Activated naive CD4-positive, alpha-beta T cell treated with anti-CD3 and anti-CD28 coated beads, Interleukin-2, amount 50 U/mL, for 24 hours (primary cell): ENCODE measurements around the gene SERPINB8.

Experiments
- H3K27ac Mint-ChIP-seq: one replicate; pipeline ENCODE4 v1.8.0; 2021; ENCODE audit warnings: mild to moderate bottlenecking, mixed read lengths
- H3K27me3 Mint-ChIP-seq: one replicate; pipeline ENCODE4 v1.8.0; 2021; ENCODE audit warnings: mixed read lengths
- H3K36me3 Mint-ChIP-seq: one replicate; pipeline ENCODE4 v1.8.0; 2021; ENCODE audit warnings: mixed read lengths
- H3K4me1 Mint-ChIP-seq: one replicate; pipeline ENCODE4 v1.8.0; 2021; ENCODE audit warnings: mixed read lengths
- H3K4me3 Mint-ChIP-seq: one replicate; pipeline ENCODE4 v1.8.0; 2021; ENCODE audit warnings: mild to moderate bottlenecking, mixed read lengths
- H3K9me3 Mint-ChIP-seq: one replicate; pipeline ENCODE4 v1.8.0; 2021; ENCODE audit warnings: mixed read lengths

Gene SERPINB8

DNA sequence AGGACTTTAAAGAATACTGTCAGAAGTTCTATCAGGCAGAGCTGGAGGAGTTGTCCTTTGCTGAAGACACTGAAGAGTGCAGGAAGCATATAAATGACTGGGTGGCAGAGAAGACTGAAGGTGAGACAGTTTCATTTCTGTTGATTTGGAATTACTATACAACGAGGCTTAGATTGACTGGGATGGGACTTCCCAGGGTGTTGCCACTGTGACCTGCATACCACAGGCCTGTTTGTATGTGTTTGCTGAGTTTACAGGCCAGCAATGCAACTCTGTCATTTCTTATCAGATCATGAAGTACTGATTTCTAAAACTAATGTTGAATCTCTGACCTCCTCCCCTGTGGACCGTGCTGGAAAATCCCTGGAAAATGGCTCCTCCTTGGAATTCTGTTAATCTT lies 11.8 kb downstream of the SERPINB8 start:
- peaks cover 17% of the 10 kb centered on the region for H3K36me3 Mint-ChIP-seq
- no peak overlapping the region for H3K4me3 Mint-ChIP-seq
- H3K9me3 Mint-ChIP-seq, result no peaks in the 10 kb centered on the region
- H3K27ac Mint-ChIP-seq, result no peak overlapping the region
- no peaks in the 10 kb centered on the region for H3K27me3 Mint-ChIP-seq
- H3K4me1 Mint-ChIP-seq, result peaks cover 13% of the 10 kb centered on the region

DNA sequence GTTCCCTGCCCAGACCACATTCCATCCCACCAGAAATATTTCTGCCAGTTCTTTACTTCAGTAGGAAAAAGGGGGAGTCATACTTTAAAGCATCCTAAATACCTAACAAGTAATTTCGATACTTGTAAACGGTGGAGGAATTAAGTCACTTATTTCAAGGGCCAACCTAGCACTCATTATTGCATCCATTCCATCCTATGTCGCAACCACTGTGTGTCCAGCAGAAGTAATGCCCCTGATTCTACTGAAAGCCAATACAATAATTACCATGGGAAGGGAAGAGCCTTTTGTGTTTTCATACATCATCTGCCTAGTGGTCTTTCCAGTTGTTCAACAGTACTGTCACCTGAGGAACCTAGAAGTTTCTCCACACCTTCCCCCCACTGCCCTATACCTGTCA lies 12.5 kb downstream of the SERPINB8 start:
- Mint-ChIP-seq H3K27ac (no peak overlapping the region), H3K9me3 (no peaks in the 10 kb centered on the region), H3K36me3 (peaks cover 17% of the 10 kb centered on the region)

DNA sequence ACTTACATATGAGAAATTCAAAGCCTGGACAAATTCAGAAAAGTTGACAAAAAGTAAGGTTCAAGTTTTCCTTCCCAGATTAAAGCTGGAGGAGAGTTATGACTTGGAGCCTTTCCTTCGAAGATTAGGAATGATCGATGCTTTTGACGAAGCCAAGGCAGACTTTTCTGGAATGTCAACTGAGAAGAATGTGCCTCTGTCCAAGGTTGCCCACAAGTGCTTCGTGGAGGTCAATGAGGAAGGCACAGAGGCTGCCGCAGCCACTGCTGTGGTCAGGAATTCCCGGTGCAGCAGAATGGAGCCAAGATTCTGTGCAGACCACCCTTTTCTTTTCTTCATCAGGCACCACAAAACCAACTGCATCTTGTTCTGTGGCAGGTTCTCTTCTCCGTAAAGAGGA lies 17.0 kb downstream of the SERPINB8 start:
- Mint-ChIP-seq H3K27me3 (no peaks in the 10 kb centered on the region), H3K9me3 (no peaks in the 10 kb centered on the region), H3K36me3 (peaks cover 13% of the 10 kb centered on the region), H3K27ac (no peak overlapping the region), H3K4me1 (no peaks in the 10 kb centered on the region), H3K4me3 (no peak overlapping the region)

More for the DNA sequence above, 12.5 kb downstream of the SERPINB8 start:
- no peaks in the 10 kb centered on the region for H3K27me3 Mint-ChIP-seq
- peaks cover 13% of the 10 kb centered on the region for H3K4me1 Mint-ChIP-seq
- H3K4me3 Mint-ChIP-seq, result no peak overlapping the region

GRCh38 chr18:63987743-63988142 lies 17.9 kb downstream of the SERPINB8 start:
- Mint-ChIP-seq H3K4me1 (no peaks in the 10 kb centered on the region), H3K36me3 (peaks cover 9% of the 10 kb centered on the region), H3K9me3 (no peaks in the 10 kb centered on the region), H3K27me3 (no peaks in the 10 kb centered on the region), H3K27ac (no peak overlapping the region), H3K4me3 (no peak overlapping the region)

DNA sequence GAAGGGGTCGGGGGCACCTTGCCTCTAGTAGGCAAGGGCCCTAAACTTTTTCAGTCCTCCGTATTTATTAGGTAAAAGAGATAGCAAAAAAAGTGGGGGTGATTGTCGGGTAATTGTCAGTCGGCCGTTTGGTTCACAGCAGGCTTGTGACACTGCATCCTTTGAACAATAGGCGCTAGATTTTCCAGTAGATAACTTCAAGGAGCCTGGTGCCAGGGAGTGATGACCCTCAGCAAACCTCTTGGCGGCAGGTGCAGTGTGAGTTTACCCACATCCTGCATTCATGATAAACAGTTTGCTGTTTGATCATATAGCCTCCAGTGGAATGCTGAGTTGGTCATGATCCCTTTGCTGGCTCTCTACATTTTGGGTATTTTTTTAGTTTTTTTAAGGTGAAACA lies 22.9 kb downstream of the SERPINB8 start:
- Mint-ChIP-seq H3K4me1 (peaks cover 5% of the 10 kb centered on the region), H3K27me3 (no peaks in the 10 kb centered on the region), H3K9me3 (peaks cover 5% of the 10 kb centered on the region), H3K4me3 (no peak overlapping the region), H3K36me3 (peaks cover 10% of the 10 kb centered on the region), H3K27ac (no peak overlapping the region)

DNA sequence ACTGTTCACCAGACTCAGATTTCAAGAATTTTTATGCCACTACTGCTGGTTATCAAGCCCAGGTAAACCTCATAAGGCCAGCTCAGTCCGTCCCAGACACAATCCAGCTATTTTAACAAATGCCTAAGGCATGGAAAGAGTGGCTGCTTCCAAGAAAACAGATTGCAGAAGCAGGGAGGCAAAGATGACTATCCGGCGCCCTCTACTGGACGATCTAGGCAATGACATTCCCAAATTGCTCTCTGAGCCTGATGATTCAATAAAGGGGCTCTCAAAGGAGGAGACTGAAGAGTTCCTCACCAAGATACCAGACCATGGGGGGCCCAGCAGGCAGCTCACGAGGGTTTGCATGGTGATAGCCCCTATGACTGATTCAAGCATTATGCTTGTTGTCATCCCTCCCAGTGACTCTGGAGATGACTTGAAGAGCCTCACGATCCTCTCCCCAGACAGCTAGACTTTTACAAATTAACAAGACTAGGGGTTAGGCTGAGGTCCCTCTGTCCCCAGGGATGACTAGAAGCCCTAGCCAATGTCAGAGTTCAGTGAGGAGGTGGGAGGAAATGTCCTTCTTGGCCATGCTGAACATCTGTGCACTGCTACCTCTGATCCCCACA lies 25.0 kb downstream of the SERPINB8 start:
- Mint-ChIP-seq H3K27ac (no peak overlapping the region), H3K4me3 (no peak overlapping the region), H3K36me3 (peaks cover 7% of the 10 kb centered on the region), H3K9me3 (peaks cover 5% of the 10 kb centered on the region), H3K4me1 (peaks cover 5% of the 10 kb centered on the region), H3K27me3 (no peaks in the 10 kb centered on the region)

DNA sequence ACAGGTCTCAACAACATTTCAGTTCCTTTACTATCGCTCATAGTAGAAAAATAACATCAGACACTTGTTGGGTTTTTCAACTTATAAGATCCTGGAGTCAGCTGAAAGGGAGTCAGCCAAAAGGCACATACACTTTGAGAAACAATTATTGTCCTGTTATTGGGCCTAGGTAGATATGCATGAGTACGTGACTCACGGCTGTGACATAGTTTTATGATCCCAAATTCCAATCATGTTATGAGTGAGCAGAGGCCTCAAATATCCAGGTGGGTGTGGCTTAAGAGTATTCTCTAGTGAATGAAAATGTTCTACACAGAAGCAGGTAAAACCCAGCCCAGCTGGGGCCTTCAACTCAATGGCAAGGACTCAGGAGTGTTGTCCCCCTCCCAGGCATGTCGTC lies 27.2 kb downstream of the SERPINB8 start:
- H3K27ac Mint-ChIP-seq, result no peak overlapping the region

DNA sequence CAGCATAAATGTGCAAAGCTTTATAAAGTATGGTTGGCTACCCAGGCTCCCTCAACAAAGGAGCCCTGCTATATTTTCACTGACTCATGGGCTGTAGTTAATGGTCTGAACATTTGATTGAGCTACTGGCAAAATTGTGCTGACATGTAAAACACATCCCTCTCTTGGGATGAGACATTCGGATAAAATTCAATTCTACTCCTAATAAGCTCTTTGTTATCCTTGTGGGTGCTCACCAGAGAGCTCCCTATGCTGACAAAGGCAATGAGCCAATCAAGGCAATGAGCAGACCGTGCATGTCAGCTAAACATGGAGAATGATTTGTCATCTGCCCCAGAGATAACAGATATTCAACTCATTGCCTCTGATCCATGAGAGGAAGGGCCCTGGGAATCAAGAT lies 27.7 kb downstream of the SERPINB8 start:
- H3K36me3 Mint-ChIP-seq, result peaks cover 6% of the 10 kb centered on the region
- H3K27me3 Mint-ChIP-seq, result peaks cover 4% of the 10 kb centered on the region
- peaks cover 5% of the 10 kb centered on the region for H3K4me1 Mint-ChIP-seq
- H3K4me3 Mint-ChIP-seq, result no peak overlapping the region
- peaks cover 5% of the 10 kb centered on the region for H3K9me3 Mint-ChIP-seq
- H3K27ac Mint-ChIP-seq, result no peak overlapping the region

More for the DNA sequence above, 27.2 kb downstream of the SERPINB8 start:
- H3K9me3 Mint-ChIP-seq, result peaks cover 5% of the 10 kb centered on the region
- H3K36me3 Mint-ChIP-seq, result peaks cover 9% of the 10 kb centered on the region
- H3K4me3 Mint-ChIP-seq, result no peak overlapping the region
- peaks cover 5% of the 10 kb centered on the region for H3K4me1 Mint-ChIP-seq
- peaks cover 4% of the 10 kb centered on the region for H3K27me3 Mint-ChIP-seq

DNA sequence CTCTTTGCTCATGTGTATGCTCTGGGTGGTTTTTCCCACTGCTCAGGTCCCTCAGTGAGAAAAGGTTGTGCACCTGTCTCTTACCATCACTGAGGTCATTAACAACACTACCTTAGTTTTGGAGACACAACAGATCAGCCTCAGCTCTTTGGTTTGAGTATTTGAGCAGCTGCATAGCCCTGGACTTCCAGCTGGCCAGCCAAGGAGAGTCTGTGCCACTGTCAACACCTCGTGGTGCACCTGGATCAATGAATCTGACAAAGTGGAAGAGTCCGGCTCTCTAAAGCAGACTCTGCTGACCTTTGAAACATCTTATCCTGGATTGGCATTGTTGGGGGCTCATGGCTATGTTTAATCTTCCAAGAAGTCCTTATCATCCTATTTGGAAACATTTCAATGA lies 30.0 kb downstream of the SERPINB8 start:
- Mint-ChIP-seq H3K4me1 (no peaks in the 10 kb centered on the region), H3K9me3 (peaks cover 5% of the 10 kb centered on the region), H3K36me3 (peaks cover 5% of the 10 kb centered on the region), H3K4me3 (no peak overlapping the region), H3K27ac (no peak overlapping the region), H3K27me3 (peaks cover 5% of the 10 kb centered on the region)

GRCh38 chr18:64002581-64002980 lies 32.7 kb downstream of the SERPINB8 start:
- H3K36me3 Mint-ChIP-seq, result peaks cover 5% of the 10 kb centered on the region
- H3K27me3 Mint-ChIP-seq, result peaks cover 5% of the 10 kb centered on the region
- no peak overlapping the region for H3K4me3 Mint-ChIP-seq
- no peaks in the 10 kb centered on the region for H3K9me3 Mint-ChIP-seq
- no peak overlapping the region for H3K27ac Mint-ChIP-seq
- H3K4me1 Mint-ChIP-seq, result no peaks in the 10 kb centered on the region

- H3K27me3 Mint-ChIP-seq, result no peaks in the 10 kb centered on the region
- no peaks in the 10 kb centered on the region for H3K9me3 Mint-ChIP-seq
- no peaks in the 10 kb centered on the region for H3K36me3 Mint-ChIP-seq
- H3K4me3 Mint-ChIP-seq, result no peak overlapping the region
- H3K4me1 Mint-ChIP-seq, result no peaks in the 10 kb centered on the region
- no peak overlapping the region for H3K27ac Mint-ChIP-seq
Measured at GRCh38 chr18:64009305-64009704, 39.4 kb downstream of the SERPINB8 start.

DNA sequence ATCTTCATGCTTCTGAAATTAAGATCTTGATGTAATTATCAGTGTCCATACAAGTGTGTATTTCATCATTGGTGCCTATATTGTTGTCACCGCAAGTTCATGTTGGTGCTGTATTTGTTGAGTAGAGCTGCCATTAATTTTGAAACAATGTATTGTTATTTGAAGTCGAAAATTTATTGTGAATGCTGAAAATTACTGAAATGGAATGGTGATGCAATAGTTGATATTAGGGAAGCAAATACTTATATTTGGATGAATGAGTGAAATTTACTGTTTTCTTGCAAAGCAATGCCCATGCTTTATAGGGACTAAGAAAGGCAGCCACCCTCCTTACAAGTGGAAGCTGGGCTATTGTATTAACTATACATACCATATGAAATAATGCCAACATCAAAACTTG lies 41.6 kb downstream of the SERPINB8 start:
- Mint-ChIP-seq H3K27ac (no peak overlapping the region), H3K36me3 (no peaks in the 10 kb centered on the region), H3K9me3 (no peaks in the 10 kb centered on the region), H3K4me3 (no peak overlapping the region), H3K27me3 (no peaks in the 10 kb centered on the region), H3K4me1 (no peaks in the 10 kb centered on the region)

GRCh38 chr18:64017870-64018269 lies 48.0 kb downstream of the SERPINB8 start:
- no peak overlapping the region for H3K4me3 Mint-ChIP-seq
- no peaks in the 10 kb centered on the region for H3K36me3 Mint-ChIP-seq
- H3K27me3 Mint-ChIP-seq, result no peaks in the 10 kb centered on the region
- no peaks in the 10 kb centered on the region for H3K4me1 Mint-ChIP-seq
- H3K27ac Mint-ChIP-seq, result no peak overlapping the region
- no peaks in the 10 kb centered on the region for H3K9me3 Mint-ChIP-seq

DNA sequence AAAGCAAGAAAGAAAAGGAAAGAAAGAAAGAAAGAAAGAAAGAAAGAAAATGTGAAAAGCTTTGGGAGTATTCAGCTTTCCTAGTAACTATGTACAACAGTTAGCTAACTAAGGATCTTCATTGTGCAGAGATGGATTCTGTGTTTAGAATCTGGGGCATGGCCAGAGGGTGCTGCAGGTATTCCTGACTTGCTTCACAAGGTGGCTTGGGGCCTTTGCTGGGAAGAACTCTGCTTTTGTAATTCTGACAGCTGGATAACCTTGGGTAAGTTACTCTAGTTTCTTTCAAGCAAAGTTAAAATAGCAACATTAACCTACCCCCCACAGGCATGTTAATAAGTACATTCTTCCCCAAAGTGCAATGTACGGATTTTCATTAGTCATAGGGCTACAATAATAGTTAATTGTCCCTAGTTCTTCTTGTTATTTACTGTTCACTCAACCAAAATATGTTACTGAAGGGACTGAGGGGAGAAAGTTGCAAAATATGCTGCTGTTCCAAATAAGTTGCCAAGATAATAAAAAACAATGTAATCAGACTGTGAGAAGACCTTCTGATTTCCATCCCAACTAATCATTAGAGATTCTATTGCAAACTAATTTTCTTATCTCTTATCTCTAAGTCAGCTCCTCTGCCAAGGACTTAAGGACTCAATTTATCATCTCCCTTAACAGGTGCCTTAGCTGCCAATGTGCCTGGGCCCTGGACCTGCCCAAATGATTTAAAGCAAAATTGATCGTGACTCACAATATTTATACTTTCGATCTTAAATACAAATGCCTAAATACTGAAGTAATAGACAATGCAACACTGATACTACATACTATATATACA lies 50.3 kb downstream of the SERPINB8 start:
- H3K4me3 Mint-ChIP-seq, result no peak overlapping the region
- H3K4me1 Mint-ChIP-seq, result no peaks in the 10 kb centered on the region
- no peaks in the 10 kb centered on the region for H3K27me3 Mint-ChIP-seq
- H3K27ac Mint-ChIP-seq, result no peak overlapping the region
- no peaks in the 10 kb centered on the region for H3K9me3 Mint-ChIP-seq
- H3K36me3 Mint-ChIP-seq, result no peaks in the 10 kb centered on the region

DNA sequence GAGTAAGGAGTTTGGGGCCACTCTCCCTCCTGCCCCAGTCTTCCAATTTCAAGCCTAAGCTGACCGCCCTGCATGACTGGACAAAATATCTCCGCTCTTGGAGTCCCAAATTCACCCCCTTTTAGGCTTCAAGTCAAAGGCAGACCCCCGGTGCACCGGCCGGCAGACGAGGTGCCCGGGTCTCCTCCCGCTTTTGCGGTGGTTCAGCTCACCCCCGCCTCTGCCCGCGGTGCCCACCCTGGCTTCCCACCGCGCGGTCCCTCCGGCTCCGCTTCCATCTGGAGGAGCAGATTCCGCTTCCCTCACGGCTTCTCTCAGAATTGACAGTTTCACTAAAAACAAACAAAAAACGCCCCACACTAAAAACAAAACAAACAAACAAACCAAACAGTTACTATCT lies 56.5 kb downstream of the SERPINB8 start:
- H3K27ac Mint-ChIP-seq, result no peak overlapping the region
- no peaks in the 10 kb centered on the region for H3K36me3 Mint-ChIP-seq
- H3K9me3 Mint-ChIP-seq, result no peaks in the 10 kb centered on the region
- no peaks in the 10 kb centered on the region for H3K4me1 Mint-ChIP-seq
- no peak overlapping the region for H3K4me3 Mint-ChIP-seq
- peaks cover 7% of the 10 kb centered on the region for H3K27me3 Mint-ChIP-seq

DNA sequence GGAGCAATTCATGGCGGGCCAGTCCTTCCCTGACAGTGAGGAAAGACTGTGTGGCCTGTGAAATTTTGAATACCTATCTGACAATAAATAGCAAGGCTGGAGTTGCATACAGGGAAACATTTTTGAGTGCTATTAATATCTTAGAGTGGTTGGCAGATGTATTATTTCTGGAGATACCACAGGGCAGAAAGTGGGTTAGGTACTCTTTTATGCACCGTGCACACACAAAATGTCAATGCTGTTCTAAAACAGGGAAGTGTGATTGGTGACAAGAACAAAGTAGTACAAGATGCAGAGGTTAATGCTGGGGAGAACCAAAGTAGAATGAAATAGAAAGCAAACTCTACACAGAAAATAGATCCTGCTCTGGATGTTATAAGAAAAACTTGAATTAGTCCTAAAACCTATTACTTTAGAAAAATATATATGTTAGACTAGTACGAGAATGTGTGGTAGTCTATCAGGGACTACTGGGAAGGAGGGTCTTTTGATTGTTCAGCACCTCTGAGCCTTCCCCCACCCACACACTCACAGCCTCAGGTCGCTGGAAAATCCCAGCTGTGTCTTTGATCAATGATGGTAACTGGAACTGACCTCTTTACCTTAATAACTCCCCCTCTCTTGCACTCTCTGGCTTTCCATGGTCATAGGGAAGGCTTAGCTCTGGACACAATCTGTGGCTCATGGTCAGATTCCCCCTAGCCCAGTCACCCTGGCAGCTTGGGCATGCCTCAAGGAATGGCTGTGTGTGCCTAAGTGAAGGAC lies 58.2 kb downstream of the SERPINB8 start:
- no peaks in the 10 kb centered on the region for H3K36me3 Mint-ChIP-seq
- H3K27me3 Mint-ChIP-seq, result peaks cover 7% of the 10 kb centered on the region
- H3K9me3 Mint-ChIP-seq, result no peaks in the 10 kb centered on the region
- no peak overlapping the region for H3K4me3 Mint-ChIP-seq
- no peak overlapping the region for H3K27ac Mint-ChIP-seq
- no peaks in the 10 kb centered on the region for H3K4me1 Mint-ChIP-seq
